ENCODE data around the gene PIK3R1.

The PIK3R1 gene

GRCh38 chr5:68303038-68303738 lies 87.6 kb downstream of the PIK3R1 start:
- no peak for DNase-seq

- DNase-seq, result no peak
Measured at GRCh38 chr5:68303754-68304420, 88.3 kb downstream of the PIK3R1 start.

GRCh38 chr5:68304421-68305052 lies 89.0 kb downstream of the PIK3R1 start:
- DNase-seq, result no peak

GRCh38 chr5:68305223-68305870 lies 89.8 kb downstream of the PIK3R1 start:
- no peak for DNase-seq

GRCh38 chr5:68306361-68307014 lies 90.9 kb downstream of the PIK3R1 start:
- DNase-seq, result no peak

GRCh38 chr5:68313336-68313735 lies 97.8 kb downstream of the PIK3R1 start:
- DNase-seq, result no peak

- no peak for DNase-seq
Measured at GRCh38 chr5:68314465-68314864, 98.9 kb downstream of the PIK3R1 start.

- DNase-seq, result no peak
Measured at GRCh38 chr5:68315679-68316271, 100.2 kb downstream of the PIK3R1 start.

GRCh38 chr5:68316469-68316868 lies 100.9 kb downstream of the PIK3R1 start:
- DNase-seq, result no peak

- no peak for DNase-seq
Measured at GRCh38 chr5:68317646-68318045, 102.1 kb downstream of the PIK3R1 start.

- no peak for DNase-seq
Measured at GRCh38 chr5:68318955-68319705, 103.6 kb downstream of the PIK3R1 start.

GRCh38 chr5:68319706-68320412 lies 104.3 kb downstream of the PIK3R1 start:
- no peak for DNase-seq

GRCh38 chr5:68320413-68320986 lies 104.9 kb downstream of the PIK3R1 start:
- no peak for DNase-seq

- no peak for DNase-seq
Measured at GRCh38 chr5:68325065-68325580, 109.6 kb downstream of the PIK3R1 start.

GRCh38 chr5:68329554-68330255 lies 114.1 kb downstream of the PIK3R1 start:
- no peak for DNase-seq

GRCh38 chr5:68330574-68330973 lies 115.0 kb downstream of the PIK3R1 start:
- DNase-seq, result no peak

GRCh38 chr5:68331192-68332079 lies 115.9 kb downstream of the PIK3R1 start:
- no peak for DNase-seq

- no peak for DNase-seq
Measured at GRCh38 chr5:68332080-68332451, 116.5 kb downstream of the PIK3R1 start.

GRCh38 chr5:68332556-68332955 lies 117.0 kb downstream of the PIK3R1 start:
- DNase-seq, result no peak
